Nephron (organoid): ENCODE results near the gene FAM229A.

Experiments used
- H3K27ac Mint-ChIP-seq, 3 experiments: 2 replicates each; pipeline ENCODE4 v1.8.0; 2020; ENCODE audit warnings: mixed read lengths in 3 of 3, mild to moderate bottlenecking in 2 of 3, moderate library complexity in 1 of 3
- H3K27me3 Mint-ChIP-seq: 2 replicates; pipeline ENCODE4 v1.8.0; 2021; ENCODE audit warnings: low read depth, mild to moderate bottlenecking, moderate library complexity, mixed read lengths
- H3K36me3 Mint-ChIP-seq: 2 replicates; pipeline ENCODE4 v1.8.0; 2020; ENCODE audit warnings: low read depth, mixed read lengths
- H3K4me1 Mint-ChIP-seq: 2 replicates; pipeline ENCODE4 v1.8.0; 2020; ENCODE audit warnings: mixed read lengths
- H3K4me3 Mint-ChIP-seq, 3 experiments: 2 replicates each; pipeline ENCODE4 v1.8.0; 2020; ENCODE audit warnings: mild to moderate bottlenecking in 3 of 3, mixed read lengths in 3 of 3, moderate library complexity in 2 of 3
- H3K9me3 Mint-ChIP-seq: 2 replicates; pipeline ENCODE4 v1.8.0; 2020; ENCODE audit warnings: mixed read lengths
- TF ChIP-seq, protein P1 (sequence below), 3 experiments: fragments of 200-600 bp; sonication (generic); IDR thresholded peaks; one replicate each; pipeline ENCODE4 v1.5.0; 2021; ENCODE audit warnings: antibody characterized with exemption in 3 of 3; ENCODE audit not compliant: unreplicated experiment in 3 of 3

Gene FAM229A

DNA sequence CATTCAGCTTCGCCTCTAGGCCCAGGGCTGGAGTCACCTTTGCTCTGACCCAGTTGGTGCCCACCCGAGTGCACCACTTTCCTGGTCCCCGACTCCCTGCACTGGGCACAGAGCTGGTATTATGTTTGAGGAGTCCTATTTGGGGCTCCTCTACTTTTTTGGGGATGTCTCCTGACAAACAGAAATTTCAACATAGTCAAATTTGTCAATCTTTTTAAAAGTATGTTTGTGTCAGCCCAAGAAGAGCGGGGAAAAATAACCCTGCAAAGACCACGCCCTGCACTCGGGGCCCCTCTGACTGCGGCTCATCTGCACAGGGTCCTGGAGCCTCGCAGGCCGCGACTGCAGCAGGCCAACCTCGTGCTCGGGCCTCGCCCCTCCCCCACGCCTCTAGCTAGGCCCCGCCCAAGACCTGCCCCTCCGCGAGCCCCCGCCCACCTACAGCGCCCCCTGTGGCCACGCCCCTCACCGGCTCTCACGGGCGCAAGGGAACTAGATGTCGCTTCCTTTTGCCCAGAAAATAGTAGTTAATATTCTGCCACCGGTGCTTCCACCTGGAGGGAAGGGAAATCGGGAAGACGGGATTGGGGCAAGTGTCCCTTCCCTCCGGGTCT lies 11.4 kb downstream of the FAM229A start:
- H3K9me3 Mint-ChIP-seq: no peaks in the 10 kb centered on the region
- peak overlapping the region; percentile 64 to 100 (median 99) for H3K27ac Mint-ChIP-seq
- H3K4me1 Mint-ChIP-seq: peaks cover 39% of the 10 kb centered on the region
- H3K27me3 Mint-ChIP-seq: peaks cover 3% of the 10 kb centered on the region
- peaks cover 8% of the 10 kb centered on the region for H3K36me3 Mint-ChIP-seq
- H3K4me3 Mint-ChIP-seq: peak overlapping the region; percentile 80 to 87 (median 87)
- TF ChIP-seq, protein P1, sequence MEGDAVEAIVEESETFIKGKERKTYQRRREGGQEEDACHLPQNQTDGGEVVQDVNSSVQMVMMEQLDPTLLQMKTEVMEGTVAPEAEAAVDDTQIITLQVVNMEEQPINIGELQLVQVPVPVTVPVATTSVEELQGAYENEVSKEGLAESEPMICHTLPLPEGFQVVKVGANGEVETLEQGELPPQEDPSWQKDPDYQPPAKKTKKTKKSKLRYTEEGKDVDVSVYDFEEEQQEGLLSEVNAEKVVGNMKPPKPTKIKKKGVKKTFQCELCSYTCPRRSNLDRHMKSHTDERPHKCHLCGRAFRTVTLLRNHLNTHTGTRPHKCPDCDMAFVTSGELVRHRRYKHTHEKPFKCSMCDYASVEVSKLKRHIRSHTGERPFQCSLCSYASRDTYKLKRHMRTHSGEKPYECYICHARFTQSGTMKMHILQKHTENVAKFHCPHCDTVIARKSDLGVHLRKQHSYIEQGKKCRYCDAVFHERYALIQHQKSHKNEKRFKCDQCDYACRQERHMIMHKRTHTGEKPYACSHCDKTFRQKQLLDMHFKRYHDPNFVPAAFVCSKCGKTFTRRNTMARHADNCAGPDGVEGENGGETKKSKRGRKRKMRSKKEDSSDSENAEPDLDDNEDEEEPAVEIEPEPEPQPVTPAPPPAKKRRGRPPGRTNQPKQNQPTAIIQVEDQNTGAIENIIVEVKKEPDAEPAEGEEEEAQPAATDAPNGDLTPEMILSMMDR (IDR thresholded peaks at IDR 0.05; ENCODE audit: unreplicated experiment in 3 of 3): peak; percentile 46 to 66 (median 54)

DNA sequence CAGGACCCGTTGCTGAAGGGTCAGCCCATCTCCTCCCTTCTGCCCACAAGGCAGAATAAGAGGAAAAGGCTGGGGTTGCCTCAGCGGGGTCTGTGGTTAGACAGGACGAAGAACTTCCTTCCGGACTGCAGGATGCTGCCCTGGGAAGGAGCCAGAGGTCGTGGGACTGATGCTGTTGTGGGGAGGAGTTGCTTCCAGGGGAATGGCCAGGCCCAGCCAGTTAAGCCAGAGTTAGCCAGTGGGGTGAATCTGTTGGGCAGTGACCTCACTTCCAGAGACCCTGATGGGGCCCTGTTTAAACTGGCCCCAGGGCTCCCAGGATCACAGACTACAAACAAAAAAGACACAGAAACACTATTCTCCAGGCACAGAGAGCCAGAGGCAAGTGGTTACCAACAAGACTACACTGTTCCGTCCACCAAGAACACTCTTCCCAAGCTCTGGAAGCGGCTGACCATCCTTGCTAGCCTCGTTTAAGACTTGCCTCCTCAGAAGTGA lies 13.0 kb downstream of the FAM229A start:
- peak overlapping the region; percentile 40 to 79 (median 59) for H3K4me3 Mint-ChIP-seq
- H3K27me3 Mint-ChIP-seq: peaks cover 3% of the 10 kb centered on the region
- no peaks in the 10 kb centered on the region for H3K36me3 Mint-ChIP-seq
- peaks cover 36% of the 10 kb centered on the region for H3K4me1 Mint-ChIP-seq
- no peaks in the 10 kb centered on the region for H3K9me3 Mint-ChIP-seq
- peak overlapping the region; percentile 45 to 74 (median 67) for H3K27ac Mint-ChIP-seq
- TF ChIP-seq, protein P1 (IDR thresholded peaks at IDR 0.05; ENCODE audit: unreplicated experiment in 3 of 3): no peak

DNA sequence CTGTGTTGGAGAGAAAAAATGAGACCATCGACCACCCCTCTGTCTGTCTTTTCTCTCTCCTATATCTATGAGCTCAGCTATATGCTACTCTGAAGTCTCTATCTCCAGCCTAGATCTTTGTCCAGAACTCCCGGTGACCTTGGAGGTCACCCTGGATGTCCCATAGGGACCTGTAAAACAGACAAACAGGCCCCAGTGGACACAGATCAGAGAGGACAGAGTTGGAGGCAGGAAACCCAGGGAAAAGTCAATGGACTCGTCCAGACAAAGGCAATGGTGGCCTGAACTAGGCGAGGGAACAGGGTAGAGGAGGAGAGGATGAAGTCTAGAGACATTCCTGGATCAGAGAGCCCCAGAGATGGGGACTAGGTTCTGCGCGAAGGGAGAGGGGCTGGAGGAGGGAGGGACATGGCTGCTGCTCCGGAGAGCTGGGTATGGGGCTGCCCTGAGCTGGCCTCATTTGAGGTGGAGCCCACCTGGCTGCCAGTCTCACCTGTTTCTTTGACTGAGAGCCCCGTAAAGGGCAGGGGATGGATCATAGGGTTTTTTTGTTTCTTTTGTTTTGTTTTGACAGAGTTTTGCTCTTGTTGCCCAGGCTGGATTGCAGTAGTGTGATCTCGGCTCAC lies 15.6 kb downstream of the FAM229A start:
- H3K27me3 Mint-ChIP-seq: peaks cover 3% of the 10 kb centered on the region
- no peaks in the 10 kb centered on the region for H3K36me3 Mint-ChIP-seq
- TF ChIP-seq, protein P1 (IDR thresholded peaks at IDR 0.05; ENCODE audit: unreplicated experiment in 3 of 3): no peak
- H3K27ac Mint-ChIP-seq: peak overlapping the region; percentile 9 to 67 (median 19)
- H3K9me3 Mint-ChIP-seq: no peaks in the 10 kb centered on the region
- peak overlapping the region in 2 of 3 experiments; percentile 11 to 33 for H3K4me3 Mint-ChIP-seq
- peaks cover 17% of the 10 kb centered on the region for H3K4me1 Mint-ChIP-seq

DNA sequence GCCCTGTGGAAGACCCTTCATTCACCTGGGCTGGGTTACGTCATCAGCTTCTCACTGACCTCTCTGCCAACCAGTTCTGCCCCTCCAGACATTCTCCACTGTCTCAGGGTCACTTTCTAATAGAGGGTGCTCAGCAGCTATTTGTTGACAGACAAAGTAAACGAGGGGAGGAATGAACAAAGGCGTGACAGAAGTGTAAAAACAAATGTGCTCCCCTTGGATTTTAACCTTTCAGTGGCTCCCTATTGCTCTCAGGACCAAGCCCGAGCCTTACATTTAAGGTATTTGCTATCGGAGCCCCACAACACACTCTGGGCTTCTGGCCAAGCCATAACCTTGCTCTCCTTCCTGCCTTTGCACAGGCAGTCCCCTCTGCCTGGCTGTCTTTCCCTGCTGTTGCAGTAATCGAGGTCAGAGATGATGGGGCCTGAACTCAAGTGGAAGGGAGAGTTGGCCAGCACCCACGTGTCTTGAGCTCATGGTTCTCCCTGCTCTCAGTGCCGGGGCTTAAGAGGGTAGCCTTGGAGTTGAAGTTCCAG lies 16.9 kb downstream of the FAM229A start:
- TF ChIP-seq, protein P1 (IDR thresholded peaks at IDR 0.05; ENCODE audit: unreplicated experiment in 3 of 3): no peak
- Mint-ChIP-seq H3K36me3 (no peaks in the 10 kb centered on the region), H3K27ac (peak overlapping the region; percentile 19 to 67 (median 59)), H3K9me3 (no peaks in the 10 kb centered on the region), H3K4me1 (peaks cover 17% of the 10 kb centered on the region), H3K27me3 (peaks cover 3% of the 10 kb centered on the region), H3K4me3 (no peak overlapping the region)

DNA sequence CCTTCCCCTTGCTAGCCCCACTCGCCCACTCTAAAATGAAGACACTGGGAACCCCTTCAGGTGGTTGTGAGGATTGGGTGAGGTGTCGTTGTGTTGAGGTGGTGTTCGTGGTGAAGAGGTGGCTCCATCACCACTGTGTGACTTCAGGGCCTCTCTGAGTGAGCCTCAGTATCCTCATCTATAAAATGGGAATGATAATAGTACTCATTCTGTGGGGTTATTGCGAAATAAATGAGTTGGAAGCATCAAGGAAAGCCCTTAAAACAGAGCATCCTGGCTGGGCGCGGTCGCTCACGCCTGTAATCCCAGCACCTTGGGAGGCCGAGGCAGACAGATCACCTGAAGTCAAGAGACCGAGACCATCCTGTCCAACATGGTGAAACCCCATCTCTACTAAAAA lies 19.6 kb downstream of the FAM229A start:
- Mint-ChIP-seq H3K36me3 (no peaks in the 10 kb centered on the region), H3K27me3 (peaks cover 3% of the 10 kb centered on the region), H3K4me3 (no peak overlapping the region), H3K27ac (no peak overlapping the region), H3K4me1 (peaks cover 37% of the 10 kb centered on the region), H3K9me3 (no peaks in the 10 kb centered on the region)
- TF ChIP-seq, protein P1 (IDR thresholded peaks at IDR 0.05; ENCODE audit: unreplicated experiment in 3 of 3): no peak
